ENCODE data around the gene DPP7.

The DPP7 gene

GRCh38 chr9:137130176-137130755 is 15.7 kb upstream of the DPP7 start:
- peak overlapping the region; percentile 70 for H3K4me3 ChIP-seq (ENCODE audit: low read depth, low read length)
- H3K27me3 ChIP-seq: no peaks in the 10 kb centered on the region
- H3K9me3 ChIP-seq: no peaks in the 10 kb centered on the region
- TF ChIP-seq, protein P1, sequence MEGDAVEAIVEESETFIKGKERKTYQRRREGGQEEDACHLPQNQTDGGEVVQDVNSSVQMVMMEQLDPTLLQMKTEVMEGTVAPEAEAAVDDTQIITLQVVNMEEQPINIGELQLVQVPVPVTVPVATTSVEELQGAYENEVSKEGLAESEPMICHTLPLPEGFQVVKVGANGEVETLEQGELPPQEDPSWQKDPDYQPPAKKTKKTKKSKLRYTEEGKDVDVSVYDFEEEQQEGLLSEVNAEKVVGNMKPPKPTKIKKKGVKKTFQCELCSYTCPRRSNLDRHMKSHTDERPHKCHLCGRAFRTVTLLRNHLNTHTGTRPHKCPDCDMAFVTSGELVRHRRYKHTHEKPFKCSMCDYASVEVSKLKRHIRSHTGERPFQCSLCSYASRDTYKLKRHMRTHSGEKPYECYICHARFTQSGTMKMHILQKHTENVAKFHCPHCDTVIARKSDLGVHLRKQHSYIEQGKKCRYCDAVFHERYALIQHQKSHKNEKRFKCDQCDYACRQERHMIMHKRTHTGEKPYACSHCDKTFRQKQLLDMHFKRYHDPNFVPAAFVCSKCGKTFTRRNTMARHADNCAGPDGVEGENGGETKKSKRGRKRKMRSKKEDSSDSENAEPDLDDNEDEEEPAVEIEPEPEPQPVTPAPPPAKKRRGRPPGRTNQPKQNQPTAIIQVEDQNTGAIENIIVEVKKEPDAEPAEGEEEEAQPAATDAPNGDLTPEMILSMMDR (IDR thresholded peaks at IDR 0.05; ENCODE audit: low read depth, low read length): no peak
- DNase-seq: peak; percentile 32
- H3K4me1 ChIP-seq: no peaks in the 10 kb centered on the region
- no peaks in the 10 kb centered on the region for H3K36me3 ChIP-seq

DNA sequence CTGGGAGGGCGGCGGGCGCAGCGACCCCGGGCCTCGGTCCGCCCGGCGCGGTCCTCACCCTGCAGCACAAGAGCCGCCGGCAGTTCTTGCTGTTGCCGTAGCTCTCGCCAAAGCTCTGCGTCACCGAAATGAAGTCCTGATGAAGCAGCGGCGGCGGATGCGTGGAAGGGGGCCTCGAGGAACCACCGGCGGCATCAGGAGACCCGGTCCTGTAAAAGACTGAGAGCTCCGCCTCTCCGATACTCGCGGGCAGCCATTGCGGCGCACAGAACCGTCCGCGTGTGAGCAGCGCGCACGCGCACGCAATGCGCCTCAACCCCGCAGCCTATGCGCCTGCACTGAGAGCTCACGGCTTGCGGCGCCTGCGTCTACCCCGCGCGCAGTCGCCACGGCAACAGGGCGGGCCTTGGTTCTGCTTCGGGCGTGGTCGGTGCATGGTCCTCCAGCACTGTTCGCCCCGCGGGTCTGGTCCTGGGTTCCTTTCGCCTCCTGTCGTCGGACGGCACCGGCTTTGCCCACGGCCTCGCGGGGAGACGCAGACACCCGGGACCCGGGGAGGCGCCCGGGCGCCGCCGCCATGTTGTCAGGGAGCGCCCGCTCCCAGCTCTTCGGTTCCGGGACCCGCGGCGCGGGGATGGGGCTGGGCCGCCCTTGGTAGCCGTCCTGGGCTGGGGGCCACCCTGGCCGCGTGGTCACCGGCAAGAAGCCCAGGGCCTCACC is 15.1 kb upstream of the DPP7 start:
- H3K4me3 ChIP-seq (ENCODE audit: low read depth, low read length): peak overlapping the region; percentile 70
- DNase-seq: peak; percentile 95
- no peaks in the 10 kb centered on the region for H3K9me3 ChIP-seq
- TF ChIP-seq, protein P1 (IDR thresholded peaks at IDR 0.05; ENCODE audit: low read depth, low read length): no peak
- no peaks in the 10 kb centered on the region for H3K36me3 ChIP-seq
- no peaks in the 10 kb centered on the region for H3K27me3 ChIP-seq
- H3K4me1 ChIP-seq: no peaks in the 10 kb centered on the region

- Histone ChIP-seq H3K36me3 (no peaks in the 10 kb centered on the region), H3K27me3 (no peaks in the 10 kb centered on the region), H3K9me3 (no peaks in the 10 kb centered on the region), H3K4me3 (ENCODE audit: low read depth, low read length) (peak overlapping the region; percentile 70), H3K4me1 (no peaks in the 10 kb centered on the region)
- DNase-seq: peak; percentile 61
- TF ChIP-seq, protein P1 (IDR thresholded peaks at IDR 0.05; ENCODE audit: low read depth, low read length): no peak
Observed at GRCh38 chr9:137128862-137129455, 14.4 kb upstream of the DPP7 start.

DNA sequence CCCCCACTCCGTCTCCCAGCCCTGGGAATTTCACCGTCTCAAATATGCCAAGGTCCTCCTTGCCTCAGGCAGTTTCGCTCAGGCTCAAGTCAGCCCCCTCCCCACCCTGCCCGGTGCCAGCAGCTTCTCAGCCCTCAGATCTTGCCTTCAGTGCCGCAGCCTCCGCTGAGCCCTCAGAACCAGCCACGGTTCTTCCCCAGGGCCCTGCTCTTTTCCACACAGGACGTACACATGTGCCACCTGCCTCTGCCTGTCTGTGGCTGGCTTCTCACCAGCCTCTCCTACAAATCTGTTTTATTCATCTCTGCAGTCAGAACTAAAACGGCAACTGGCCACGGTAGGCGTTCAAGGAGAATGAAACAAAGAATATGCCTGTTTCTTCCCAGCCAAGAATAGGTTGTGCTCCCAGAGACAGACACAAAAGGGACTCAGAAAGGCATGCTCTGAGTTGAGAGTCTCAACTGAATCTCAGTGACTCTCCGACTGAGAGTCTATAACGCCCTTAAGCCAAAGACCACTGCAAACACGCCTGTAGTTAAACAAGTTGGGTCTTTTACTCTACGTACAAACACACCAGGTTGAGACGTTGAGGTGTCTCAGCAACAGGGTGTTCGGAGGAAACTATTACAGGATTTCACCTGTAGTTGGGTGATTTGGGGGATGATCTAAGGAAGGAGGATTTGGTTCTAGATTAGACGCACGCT is 13.8 kb upstream of the DPP7 start:
- TF ChIP-seq, protein P1 (IDR thresholded peaks at IDR 0.05; ENCODE audit: low read depth, low read length): no peak
- no peaks in the 10 kb centered on the region for H3K27me3 ChIP-seq
- H3K36me3 ChIP-seq: no peaks in the 10 kb centered on the region
- no peaks in the 10 kb centered on the region for H3K4me1 ChIP-seq
- no peaks in the 10 kb centered on the region for H3K9me3 ChIP-seq
- DNase-seq: no peak
- peak overlapping the region; percentile 70 for H3K4me3 ChIP-seq (ENCODE audit: low read depth, low read length)

DNA sequence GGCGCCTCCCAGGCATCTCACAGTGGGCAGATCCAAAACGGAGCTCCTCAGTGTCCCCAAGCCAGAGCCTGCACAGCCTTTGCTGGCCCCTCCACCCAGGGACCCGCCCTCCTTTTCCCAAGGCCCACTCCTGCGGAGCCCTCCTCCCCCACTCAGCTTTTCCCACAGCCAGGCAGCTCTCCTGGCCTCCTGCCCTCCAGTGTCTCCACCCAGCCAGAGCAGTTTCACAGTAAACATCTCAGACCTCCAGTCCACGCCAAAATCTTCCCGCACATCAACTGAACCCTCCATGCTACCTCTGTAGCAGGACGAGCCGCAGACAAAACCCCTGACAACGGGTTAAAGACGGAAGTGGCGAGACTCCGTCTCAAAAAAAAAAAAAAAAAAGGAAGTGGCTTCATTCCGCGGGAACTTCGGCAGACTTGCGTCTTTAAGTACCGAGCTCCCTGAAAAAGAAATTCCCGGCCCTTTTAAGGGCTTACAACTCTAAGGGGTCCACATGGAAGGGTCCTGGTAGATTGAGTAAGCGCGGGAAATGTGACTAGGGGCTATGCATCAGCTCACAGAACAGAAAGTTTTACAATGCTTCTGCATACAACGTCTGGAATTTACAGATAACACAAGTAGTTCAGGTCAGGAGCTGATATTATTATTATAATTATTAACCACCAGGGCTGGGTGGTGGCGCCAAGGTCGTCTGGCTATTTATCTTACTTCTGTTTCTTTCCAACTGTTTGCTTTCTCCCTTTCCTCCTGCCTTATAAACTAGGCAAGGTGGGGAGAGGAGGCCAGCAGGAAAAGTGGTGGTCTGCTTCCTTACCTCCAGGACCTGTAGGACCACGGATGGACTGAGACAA is 13.0 kb upstream of the DPP7 start:
- Histone ChIP-seq H3K4me3 (ENCODE audit: low read depth, low read length) (peak overlapping the region; percentile 70), H3K27me3 (no peaks in the 10 kb centered on the region), H3K9me3 (no peaks in the 10 kb centered on the region), H3K4me1 (no peaks in the 10 kb centered on the region), H3K36me3 (no peaks in the 10 kb centered on the region)
- TF ChIP-seq, protein P1 (IDR thresholded peaks at IDR 0.05; ENCODE audit: low read depth, low read length): no peak
- peak; percentile 54 for DNase-seq

All from BE2C (cell line).